WTC11 (cell line): ENCODE data around the gene FBF1. TPM values are rescaled to one million over a fixed set of nuclear protein-coding genes. Genes with fewer than 3 reads are reported as not detected.
"Not testable (repeated sequence)": the region's sequence is repeated elsewhere in the genome, so short reads cannot be mapped to it uniquely, and the experiment has no call there.

Experiments used
- ATAC-seq: fragments of 200-7000 bp; cut with Tn5 transposase; 2 replicates; pipeline ENCODE4 v1.10.0; 2021; ENCODE audit warnings: mild to moderate bottlenecking, moderate library complexity
- CTCF ChIA-PET: fragments of 300-600 bp; sonication (Branson Sonifier 250); formaldehyde crosslinking; loops from one replicate; lab custom pipeline; 2021; ENCODE audit warnings: antibody characterized with exemption; lab: Charles Lee
- POLR2A ChIA-PET: fragments of 350-600 bp; sonication (Branson Sonifier 250); formaldehyde crosslinking; loops from one replicate; lab custom pipeline; 2021; ENCODE audit warnings: antibody characterized with exemption; lab: Charles Lee
- DNase-seq: peaks from one replicate; pipeline ENCODE4 v3.0.0; 2021; ENCODE audit warnings: low spot score
- H3K27ac Mint-ChIP-seq: 2 replicates; pipeline ENCODE4 v1.8.0; 2021; ENCODE audit warnings: mixed read lengths
- H3K27me3 Mint-ChIP-seq: 2 replicates; pipeline ENCODE4 v1.8.0; 2021; ENCODE audit warnings: low read depth, mild to moderate bottlenecking, moderate library complexity, mixed read lengths
- H3K36me3 Mint-ChIP-seq: 2 replicates; pipeline ENCODE4 v1.8.0; 2021; ENCODE audit warnings: mixed read lengths
- H3K4me1 Mint-ChIP-seq: 2 replicates; pipeline ENCODE4 v1.8.0; 2022; ENCODE audit warnings: mixed read lengths
- H3K4me3 Mint-ChIP-seq: 2 replicates; pipeline ENCODE4 v1.8.0; 2021; ENCODE audit warnings: mild to moderate bottlenecking, moderate library complexity, mixed read lengths
- H3K9me3 Mint-ChIP-seq: 2 replicates; pipeline ENCODE4 v1.8.0; 2021; ENCODE audit warnings: mixed read lengths
- ATF1 ChIP-seq: sonication (generic); formaldehyde crosslinking; IDR thresholded peaks from 2 replicates; pipeline ENCODE4 v1.8.1; 2023; ENCODE audit warnings: mild to moderate bottlenecking, moderate library complexity, missing genetic modification reagents
- ATF2 ChIP-seq: sonication (generic); formaldehyde crosslinking; IDR thresholded peaks from 2 replicates; pipeline ENCODE4 v1.8.1; 2022; ENCODE audit warnings: low read depth, missing genetic modification reagents, borderline replicate concordance
- ATF3 ChIP-seq: sonication (generic); formaldehyde crosslinking; conservative IDR thresholded peaks from 2 replicates; pipeline ENCODE4 v1.8.1; 2022; ENCODE audit warnings: mild to moderate bottlenecking, missing genetic modification reagents
- CREB1 ChIP-seq: sonication (generic); formaldehyde crosslinking; IDR thresholded peaks from 2 replicates; pipeline ENCODE4 v1.8.0; 2023; ENCODE audit warnings: mild to moderate bottlenecking, missing genetic modification reagents
- ELF4 ChIP-seq: sonication (generic); formaldehyde crosslinking; IDR thresholded peaks from 2 replicates; pipeline ENCODE4 v1.8.1; 2022; ENCODE audit warnings: low read depth, mild to moderate bottlenecking, moderate library complexity, missing genetic modification reagents
- ERG ChIP-seq: fragments of 250-450 bp; sonication (Bioruptor Pico); IDR thresholded peaks from 2 replicates; pipeline ENCODE4 v1.8.0; 2021; ENCODE audit warnings: mild to moderate bottlenecking
- GABPB1 ChIP-seq: sonication (generic); formaldehyde crosslinking; IDR thresholded peaks from 2 replicates; pipeline ENCODE4 v1.8.1; 2023; ENCODE audit warnings: mild to moderate bottlenecking, missing genetic modification reagents
- HMGA2 ChIP-seq: fragments of 250-450 bp; sonication (Bioruptor Pico); IDR thresholded peaks from 2 replicates; pipeline ENCODE4 v1.4.0; 2021; ENCODE audit warnings: mild to moderate bottlenecking, moderate library complexity
- PRRX2 ChIP-seq: fragments of 250-450 bp; sonication (Bioruptor Pico); IDR thresholded peaks from 2 replicates; pipeline ENCODE4 v1.8.0; 2021; ENCODE audit warnings: mild to moderate bottlenecking
- RORB ChIP-seq: fragments of 250-450 bp; sonication (Bioruptor Pico); IDR thresholded peaks from 2 replicates; pipeline ENCODE4 v1.9.0; 2021; ENCODE audit warnings: mild to moderate bottlenecking
- SMAD4 ChIP-seq: sonication (generic); formaldehyde crosslinking; IDR thresholded peaks from 2 replicates; pipeline ENCODE4 v1.8.0; 2022; ENCODE audit warnings: mild to moderate bottlenecking, missing genetic modification reagents
- USF1 ChIP-seq: sonication (generic); formaldehyde crosslinking; IDR thresholded peaks from 2 replicates; pipeline ENCODE4 v1.8.0; 2022; ENCODE audit warnings: mild to moderate bottlenecking, missing genetic modification reagents
- ZNF263 ChIP-seq: sonication (generic); formaldehyde crosslinking; IDR thresholded peaks from 2 replicates; pipeline ENCODE4 v1.8.1; 2022; ENCODE audit warnings: low read depth, mild to moderate bottlenecking, moderate library complexity, missing genetic modification reagents
- ZNF317 ChIP-seq: sonication (generic); formaldehyde crosslinking; IDR thresholded peaks from 2 replicates; pipeline ENCODE4 v1.8.1; 2023; ENCODE audit warnings: low read depth, mild to moderate bottlenecking, moderate library complexity, missing genetic modification reagents, borderline replicate concordance
- ZNF416 ChIP-seq: fragments of 250-450 bp; sonication (Bioruptor Pico); IDR thresholded peaks from 2 replicates; pipeline ENCODE4 v1.9.0; 2021; ENCODE audit warnings: mild to moderate bottlenecking, inconsistent platforms
- total RNA-seq: library from RNA; stranded (reverse); gene quantifications from 3 replicates; pipeline ENCODE4 v1.2.3, GENCODE V29; 2021
- TF ChIP-seq, protein P1 (sequence below): sonication (generic); formaldehyde crosslinking; IDR thresholded peaks from 2 replicates; pipeline ENCODE4 v1.8.1; 2023; ENCODE audit warnings: mild to moderate bottlenecking, moderate library complexity, missing genetic modification reagents
- TF ChIP-seq, protein P2 (sequence below): sonication (generic); formaldehyde crosslinking; IDR thresholded peaks from 2 replicates; pipeline ENCODE4 v1.8.0; 2022; ENCODE audit warnings: mild to moderate bottlenecking, missing genetic modification reagents

FBF1 gene
- total RNA-seq, 1 experiment from 2014 or later, result 19.8 TPM

GRCh38 chr17:75976175-75976848 is 35.5 kb upstream of the FBF1 start:
- no peak for DNase-seq
- ATAC-seq, result no peak
- Mint-ChIP-seq H3K4me3 (peak overlapping the region; percentile 5), H3K27ac (peak overlapping the region; percentile 28; the same call in 1 of the 2 replicates), H3K27me3 (no peaks in the 10 kb centered on the region), H3K36me3 (peaks cover 26% of the 10 kb centered on the region), H3K4me1 (peaks cover 39% of the 10 kb centered on the region), H3K9me3 (no peaks in the 10 kb centered on the region)
- ChIA-PET POLR2A (no interaction called here), CTCF (interaction anchor here (2.1 kb wide), 1 partner anchor 29 kb away, joined by 5 read pairs; no protein-coding TSS in a partner anchor)
- TF ChIP-seq GABPB1 (CRISPR knock-in tag), result peak; percentile 25; the same call in 1 of the 2 replicates
- no peak for TF ChIP-seq HMGA2 (CRISPR knock-in tag)
- TF ChIP-seq PRRX2, result no peak

GRCh38 chr17:75975757-75976174 is 34.9 kb upstream of the FBF1 start:
- H3K36me3 Mint-ChIP-seq, result peaks cover 26% of the 10 kb centered on the region
- POLR2A ChIA-PET, result no interaction called here
- no peaks in the 10 kb centered on the region for H3K9me3 Mint-ChIP-seq
- H3K27me3 Mint-ChIP-seq, result no peaks in the 10 kb centered on the region
- CTCF ChIA-PET, result interaction anchor here (2.1 kb wide), 1 partner anchor 30 kb away, joined by 5 read pairs; no protein-coding TSS in a partner anchor
- DNase-seq (no peak), ATAC-seq (no peak)
- H3K4me1 Mint-ChIP-seq, result peaks cover 34% of the 10 kb centered on the region
- no peak for TF ChIP-seq ELF4 (CRISPR knock-in tag)
- no peak for TF ChIP-seq ATF1 (CRISPR knock-in tag)
- TF ChIP-seq ZNF416 (CRISPR knock-in tag), result no peak
- TF ChIP-seq, protein P1, sequence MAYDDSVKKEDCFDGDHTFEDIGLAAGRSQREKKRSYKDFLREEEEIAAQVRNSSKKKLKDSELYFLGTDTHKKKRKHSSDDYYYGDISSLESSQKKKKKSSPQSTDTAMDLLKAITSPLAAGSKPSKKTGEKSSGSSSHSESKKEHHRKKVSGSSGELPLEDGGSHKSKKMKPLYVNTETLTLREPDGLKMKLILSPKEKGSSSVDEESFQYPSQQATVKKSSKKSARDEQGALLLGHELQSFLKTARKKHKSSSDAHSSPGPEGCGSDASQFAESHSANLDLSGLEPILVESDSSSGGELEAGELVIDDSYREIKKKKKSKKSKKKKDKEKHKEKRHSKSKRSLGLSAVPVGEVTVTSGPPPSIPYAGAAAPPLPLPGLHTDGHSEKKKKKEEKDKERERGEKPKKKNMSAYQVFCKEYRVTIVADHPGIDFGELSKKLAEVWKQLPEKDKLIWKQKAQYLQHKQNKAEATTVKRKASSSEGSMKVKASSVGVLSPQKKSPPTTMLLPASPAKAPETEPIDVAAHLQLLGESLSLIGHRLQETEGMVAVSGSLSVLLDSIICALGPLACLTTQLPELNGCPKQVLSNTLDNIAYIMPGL, result no peak
- TF ChIP-seq, protein P2, sequence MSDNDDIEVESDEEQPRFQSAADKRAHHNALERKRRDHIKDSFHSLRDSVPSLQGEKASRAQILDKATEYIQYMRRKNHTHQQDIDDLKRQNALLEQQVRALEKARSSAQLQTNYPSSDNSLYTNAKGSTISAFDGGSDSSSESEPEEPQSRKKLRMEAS (CRISPR knock-in tag), result no peak
- TF ChIP-seq USF1 (CRISPR knock-in tag), result no peak
- TF ChIP-seq RORB, result no peak
- no peak for TF ChIP-seq ZNF263 (CRISPR knock-in tag)
- no peak for TF ChIP-seq CREB1
- no peak for TF ChIP-seq SMAD4 (CRISPR knock-in tag)
- TF ChIP-seq ATF2 (CRISPR knock-in tag), result no peak
- no peak for TF ChIP-seq ATF3 (CRISPR knock-in tag)
- no peak for TF ChIP-seq ERG (CRISPR knock-in tag)
- no peak for TF ChIP-seq ZNF317 (CRISPR knock-in tag)
- no peak overlapping the region for H3K4me3 Mint-ChIP-seq
- H3K27ac Mint-ChIP-seq, result peak overlapping the region; percentile 80; the same call in 1 of the 2 replicates

DNA sequence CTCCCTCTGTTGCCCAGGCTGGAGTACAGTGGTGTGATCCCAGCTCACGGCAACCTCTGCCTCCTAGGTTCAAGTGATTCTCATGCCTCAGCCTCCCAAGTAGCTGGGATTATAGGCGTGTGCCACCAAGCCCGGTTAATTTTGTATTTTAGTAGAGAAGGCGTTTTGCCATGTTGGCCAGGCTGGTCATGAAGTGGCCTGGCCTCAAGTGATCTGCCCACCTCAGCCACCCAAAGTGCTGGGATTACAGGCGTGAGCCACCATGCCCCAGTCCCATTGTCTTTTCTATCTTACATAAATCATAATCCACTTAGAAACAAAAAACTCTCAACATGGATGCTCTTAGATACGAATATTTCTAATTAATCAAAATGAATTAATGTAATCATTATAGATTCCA is 34.3 kb upstream of the FBF1 start:
- Mint-ChIP-seq H3K4me1 (peaks cover 28% of the 10 kb centered on the region), H3K36me3 (peaks cover 32% of the 10 kb centered on the region)
- ATAC-seq, H3K4me3 Mint-ChIP-seq, H3K27me3 Mint-ChIP-seq, H3K27ac Mint-ChIP-seq, DNase-seq, H3K9me3 Mint-ChIP-seq, POLR2A ChIA-PET: not testable (repeated sequence)
- CTCF ChIA-PET, result interaction anchor here (2.1 kb wide), 1 partner anchor 30 kb away, joined by 5 read pairs; no protein-coding TSS in a partner anchor
